Uterus (tissue), 4 donors: Measurements from ENCODE around the gene KIFC1. TPM values are rescaled to one million over a fixed set of nuclear protein-coding genes. Genes with fewer than 3 reads are reported as not detected.

Source experiments
- DNase-seq, 2 donors: peaks; one replicate each; pipeline ENCODE4 v3.0.0-alpha.2; 2019 to 2020
- H3K27ac ChIP-seq, 2 donors: fragments of 200-600 bp; sonication (generic); 1 replicate in 1 of 2; 2 replicates in 1 of 2; pipeline ENCODE4 v1.5.1; 2016 to 2018
- H3K27me3 ChIP-seq, 2 donors: fragments of 200-600 bp; sonication (generic); one replicate each; pipeline ENCODE4 v1.5.1; 2018 to 2019; ENCODE audit warnings: control low read depth in 1 of 2
- H3K36me3 ChIP-seq, 2 donors: fragments of 200-600 bp; sonication (generic); one replicate each; pipeline ENCODE4 v1.5.1; 2019; ENCODE audit warnings: control low read depth in 1 of 2
- H3K4me1 ChIP-seq, 2 donors: fragments of 200-600 bp; sonication (generic); one replicate each; pipeline ENCODE4 v1.5.1; 2018 to 2019; ENCODE audit warnings: control low read depth in 1 of 2
- H3K4me3 ChIP-seq, 2 donors: fragments of 200-600 bp; sonication (generic); 1 replicate in 1 of 2; 2 replicates in 1 of 2; pipeline ENCODE4 v1.5.1; 2018 to 2019; ENCODE audit warnings: mild to moderate bottlenecking in 1 of 2
- H3K9me3 ChIP-seq, 2 donors: fragments of 200-600 bp; sonication (generic); one replicate each; pipeline ENCODE4 v1.5.1; 2019; ENCODE audit warnings: control low read depth in 1 of 2
- POLR2A ChIP-seq, 2 donors: fragments of 450-650 bp; IDR thresholded peaks; one replicate each; pipeline ENCODE4 v1.6.1; 2016; ENCODE audit warnings: antibody characterized with exemption in 2 of 2, mild to moderate bottlenecking in 1 of 2, moderate library complexity in 1 of 2
- intact Hi-C: fragments of 100-400 bp; cut with DNase I; formaldehyde crosslinking; loops from one replicate; pipeline ENCODE4 v1.15.1; 2023; ENCODE audit warnings: low total_unique reads
- total RNA-seq, 4 donors: library from RNA; depleted of rRNA in 3 of 4; stranded (reverse); fragments of >200 nt in 3 of 4; gene quantifications; one replicate each; pipeline versions ENCODE4 v1.1.0 to v1.2.4, GENCODE V29; 2014 to 2023
- TF ChIP-seq, protein P1 (sequence below), 4 experiments: fragments of 200-600 bp in 2 of 4; fragments of 450-650 bp in 2 of 4; sonication (generic) in 2 of 4; IDR thresholded peaks; one replicate each; pipeline ENCODE4 v1.5.1; 2016 to 2019; ENCODE audit warnings: antibody characterized with exemption in 4 of 4, mild to moderate bottlenecking in 2 of 4, moderate library complexity in 1 of 4
- donor health status: DM: yes; HTN: yes; CAD: no.

KIFC1 gene
- total RNA-seq, 4 donors from 2014 or later: 1.8 to 20.0 TPM; not detected in 2

DNA sequence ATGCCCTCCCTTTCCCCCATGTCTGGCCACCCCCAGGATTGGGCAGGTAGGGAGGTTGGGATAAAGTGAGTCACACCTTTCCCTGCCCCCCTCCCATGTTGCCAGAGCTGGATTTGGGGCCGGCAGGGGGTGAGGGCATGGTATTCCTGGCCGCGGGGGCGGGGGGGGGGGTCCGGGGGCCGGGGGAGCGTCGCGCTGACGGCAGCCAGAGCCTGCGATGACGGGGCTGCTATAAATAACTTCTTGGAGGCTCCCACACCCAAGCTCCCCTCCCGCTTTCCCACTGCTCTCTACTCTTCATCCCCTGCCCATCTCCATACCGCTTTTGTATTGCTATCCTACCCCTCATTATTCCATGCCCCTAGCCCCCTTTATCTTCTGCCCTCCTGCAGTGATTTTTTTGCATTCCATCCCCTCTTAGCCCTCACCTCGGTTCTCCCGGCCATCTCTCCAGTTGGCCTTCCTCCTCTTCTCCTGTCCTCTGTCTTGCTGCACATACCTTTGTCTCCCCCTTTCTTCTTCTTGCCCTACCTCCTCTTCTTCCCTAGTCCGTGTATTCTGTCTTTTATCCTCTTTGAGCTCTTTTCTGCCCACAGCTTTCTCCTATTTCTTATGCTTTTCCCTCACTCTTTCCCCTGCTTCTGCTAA is 42.0 kb downstream of the KIFC1 start:
- Histone ChIP-seq H3K27ac (peak overlapping the region; percentile 83 to 88), H3K4me1 (peaks cover 3 to 16% of the 10 kb centered on the region in 2 donors)
- DNase-seq: peak; percentile 57 to 69

DNA sequence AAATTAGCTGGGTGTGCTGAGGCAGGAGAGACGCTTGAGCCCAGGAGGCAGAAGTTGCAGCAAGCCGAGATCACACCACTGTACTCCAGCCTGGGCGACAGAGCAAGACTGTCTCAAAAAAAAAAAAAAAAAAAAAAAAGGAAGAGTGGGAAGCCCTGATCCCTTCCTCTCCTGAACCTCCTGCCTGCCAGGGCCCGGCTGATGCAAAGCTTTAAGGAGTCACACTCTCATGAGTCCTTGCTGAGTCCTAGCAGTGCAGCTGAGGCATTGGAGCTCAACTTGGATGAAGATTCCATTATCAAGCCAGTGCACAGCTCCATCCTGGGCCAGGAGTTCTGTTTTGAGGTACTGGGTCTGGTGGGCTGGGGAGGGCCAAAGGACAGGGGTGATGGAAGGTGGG is 43.3 kb downstream of the KIFC1 start:
- intact Hi-C loops: no loop called here
- H3K4me3 ChIP-seq: no peak overlapping the region
- H3K36me3 ChIP-seq: no peaks in the 10 kb centered on the region
- TF ChIP-seq POLR2A (IDR thresholded peaks at IDR 0.05): no peak
- peaks cover 3 to 15% of the 10 kb centered on the region in 2 donors for H3K4me1 ChIP-seq
- no peak overlapping the region for H3K27ac ChIP-seq
- DNase-seq: no peak
- H3K27me3 ChIP-seq: no peaks in the 10 kb centered on the region
- H3K9me3 ChIP-seq: no peaks in the 10 kb centered on the region

More for the DNA sequence above, 42.0 kb downstream of the KIFC1 start:
- TF ChIP-seq, protein P1, sequence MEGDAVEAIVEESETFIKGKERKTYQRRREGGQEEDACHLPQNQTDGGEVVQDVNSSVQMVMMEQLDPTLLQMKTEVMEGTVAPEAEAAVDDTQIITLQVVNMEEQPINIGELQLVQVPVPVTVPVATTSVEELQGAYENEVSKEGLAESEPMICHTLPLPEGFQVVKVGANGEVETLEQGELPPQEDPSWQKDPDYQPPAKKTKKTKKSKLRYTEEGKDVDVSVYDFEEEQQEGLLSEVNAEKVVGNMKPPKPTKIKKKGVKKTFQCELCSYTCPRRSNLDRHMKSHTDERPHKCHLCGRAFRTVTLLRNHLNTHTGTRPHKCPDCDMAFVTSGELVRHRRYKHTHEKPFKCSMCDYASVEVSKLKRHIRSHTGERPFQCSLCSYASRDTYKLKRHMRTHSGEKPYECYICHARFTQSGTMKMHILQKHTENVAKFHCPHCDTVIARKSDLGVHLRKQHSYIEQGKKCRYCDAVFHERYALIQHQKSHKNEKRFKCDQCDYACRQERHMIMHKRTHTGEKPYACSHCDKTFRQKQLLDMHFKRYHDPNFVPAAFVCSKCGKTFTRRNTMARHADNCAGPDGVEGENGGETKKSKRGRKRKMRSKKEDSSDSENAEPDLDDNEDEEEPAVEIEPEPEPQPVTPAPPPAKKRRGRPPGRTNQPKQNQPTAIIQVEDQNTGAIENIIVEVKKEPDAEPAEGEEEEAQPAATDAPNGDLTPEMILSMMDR (IDR thresholded peaks at IDR 0.05): no peak
- TF ChIP-seq POLR2A (IDR thresholded peaks at IDR 0.05): no peak
- Histone ChIP-seq H3K4me3 (no peak overlapping the region), H3K9me3 (no peaks in the 10 kb centered on the region), H3K27me3 (no peaks in the 10 kb centered on the region), H3K36me3 (no peaks in the 10 kb centered on the region)
- intact Hi-C loops: no loop called here

DNA sequence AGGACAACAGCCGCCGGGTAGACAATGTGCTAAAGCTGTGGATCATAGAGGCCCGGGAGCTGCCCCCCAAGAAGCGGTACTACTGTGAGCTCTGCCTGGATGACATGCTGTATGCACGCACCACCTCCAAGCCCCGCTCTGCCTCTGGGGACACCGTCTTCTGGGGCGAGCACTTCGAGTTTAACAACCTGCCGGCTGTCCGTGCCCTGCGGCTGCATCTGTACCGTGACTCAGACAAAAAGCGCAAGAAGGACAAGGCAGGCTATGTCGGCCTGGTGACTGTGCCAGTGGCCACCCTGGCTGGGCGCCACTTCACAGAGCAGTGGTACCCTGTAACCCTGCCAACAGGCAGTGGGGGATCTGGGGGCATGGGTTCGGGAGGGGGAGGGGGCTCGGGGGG is 46.0 kb downstream of the KIFC1 start:
- Histone ChIP-seq H3K27ac (no peak overlapping the region), H3K4me1 (peaks cover 0 to 7% of the 10 kb centered on the region in 2 donors), H3K9me3 (no peaks in the 10 kb centered on the region), H3K4me3 (no peak overlapping the region), H3K27me3 (no peaks in the 10 kb centered on the region), H3K36me3 (no peaks in the 10 kb centered on the region)
- intact Hi-C loops: no loop called here
- TF ChIP-seq POLR2A (IDR thresholded peaks at IDR 0.05): no peak
- TF ChIP-seq, protein P1 (IDR thresholded peaks at IDR 0.05): no peak
- no peak for DNase-seq

DNA sequence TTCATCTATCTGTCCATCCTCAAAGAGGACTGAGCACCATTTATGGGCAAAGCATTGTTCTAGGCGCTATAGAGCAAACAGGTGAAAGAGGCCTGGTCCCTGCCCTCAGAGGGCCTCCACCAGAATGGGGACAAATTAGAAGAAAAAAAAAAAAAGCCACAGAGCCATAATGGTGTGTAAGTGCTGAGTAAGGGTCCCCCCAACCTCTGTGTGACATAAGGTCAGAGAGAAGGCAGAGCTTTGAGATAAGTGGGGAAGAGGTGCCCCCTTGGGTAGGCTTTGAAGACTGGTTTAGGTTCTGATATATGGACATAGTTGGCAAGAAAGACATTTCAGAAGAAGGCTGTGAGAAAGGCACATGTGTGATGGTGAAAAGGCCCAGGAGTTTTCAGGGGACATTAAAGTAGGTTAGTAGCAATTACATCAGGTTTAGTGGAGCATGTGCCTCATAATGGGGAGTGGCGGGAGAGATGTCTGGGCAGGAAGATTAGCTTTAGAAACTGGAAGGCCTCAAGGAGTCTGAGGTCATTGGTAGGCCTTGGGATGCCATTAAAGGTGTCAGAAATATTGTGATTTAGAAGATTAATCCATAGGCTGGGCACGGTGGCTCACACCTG is 47.5 kb downstream of the KIFC1 start:
- no peaks in the 10 kb centered on the region for H3K9me3 ChIP-seq
- DNase-seq: no peak
- no peaks in the 10 kb centered on the region for H3K27me3 ChIP-seq
- intact Hi-C loops: no loop called here
- no peak overlapping the region for H3K4me3 ChIP-seq
- no peaks in the 10 kb centered on the region for H3K36me3 ChIP-seq
- no peaks in the 10 kb centered on the region for H3K4me1 ChIP-seq
- no peak overlapping the region for H3K27ac ChIP-seq
- TF ChIP-seq, protein P1 (IDR thresholded peaks at IDR 0.05): no peak
- no peak for TF ChIP-seq POLR2A (IDR thresholded peaks at IDR 0.05)

DNA sequence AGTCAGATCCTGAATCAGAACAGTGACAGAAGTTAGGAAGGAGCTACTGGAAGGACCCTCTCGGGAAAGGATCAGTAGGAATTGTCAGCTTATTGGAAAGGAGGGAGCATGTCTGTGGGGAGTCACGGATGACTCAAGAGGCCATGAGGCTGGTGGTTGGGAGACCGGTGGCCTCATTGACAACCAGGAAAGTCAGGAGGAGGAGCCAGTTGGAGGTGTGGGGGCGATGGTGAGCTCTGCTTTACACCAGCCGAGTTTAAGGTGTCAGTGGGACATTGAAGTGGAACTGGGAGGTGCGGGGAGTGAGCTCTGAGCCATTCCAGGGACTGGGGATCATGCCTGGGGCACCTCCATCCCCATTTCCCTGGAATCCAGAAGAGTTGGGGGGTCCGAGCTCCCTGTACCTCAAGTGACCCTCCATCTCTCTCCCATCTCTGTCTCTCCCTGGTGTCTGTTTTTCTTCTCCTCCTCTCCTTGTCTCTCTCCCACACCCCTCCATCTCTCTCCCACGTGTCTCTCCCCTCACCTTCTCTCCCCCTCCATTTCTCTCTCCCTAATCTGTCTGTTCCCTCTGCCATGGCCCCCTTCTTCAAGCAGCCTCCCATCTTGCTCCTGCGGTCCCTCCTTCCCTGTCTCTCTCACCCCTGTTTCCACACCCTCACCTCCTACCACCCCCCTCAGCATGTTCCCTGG is 48.5 kb downstream of the KIFC1 start:
- H3K27me3 ChIP-seq: no peaks in the 10 kb centered on the region
- H3K27ac ChIP-seq: no peak overlapping the region
- H3K36me3 ChIP-seq: no peaks in the 10 kb centered on the region
- no peak overlapping the region for H3K4me3 ChIP-seq
- DNase-seq: no peak
- no peaks in the 10 kb centered on the region for H3K4me1 ChIP-seq
- H3K9me3 ChIP-seq: no peaks in the 10 kb centered on the region
- intact Hi-C loops: no loop called here
- TF ChIP-seq, protein P1 (IDR thresholded peaks at IDR 0.05): no peak
- no peak for TF ChIP-seq POLR2A (IDR thresholded peaks at IDR 0.05)
